ENCODE results near the gene MRPL57.
"Not testable (repeated sequence)": the region's sequence is repeated elsewhere in the genome, so short reads cannot be mapped to it uniquely, and the experiment has no call there.

- TF ChIP-seq CTCF, POLR2A (IDR thresholded peaks at IDR 0.05): not testable (repeated sequence)
Measured at GRCh38 chr13:21135833-21136232, 40.6 kb upstream of the MRPL57 start.

All from Peyer's patch (tissue), 4 donors.